H4 (cell line): ENCODE measurements around the gene HOXB3. TPM values are rescaled to one million over a fixed set of nuclear protein-coding genes. Genes with fewer than 3 reads are reported as not detected.

Source experiments
- DNase-seq: peaks from one replicate; pipeline ENCODE4 v3.0.0-alpha.2; 2015; ENCODE audit warnings: low spot score
- total RNA-seq: library from RNA; depleted of rRNA; stranded (reverse); fragments of >200 nt; shearing (Covaris generic); gene quantifications from 2 replicates; pipeline ENCODE4 v1.2.3, GENCODE V29; 2014

Gene HOXB3
- total RNA-seq, 1 experiment from 2014 or later: 2.0 TPM

- DNase-seq: peak; percentile 34
These were observed 8.0 kb upstream of the HOXB3 start for GRCh38 chr17:48597778-48598631.

GRCh38 chr17:48597528-48597777 is 7.4 kb upstream of the HOXB3 start:
- no peak for DNase-seq

- no peak for DNase-seq
These were observed 6.9 kb upstream of the HOXB3 start for GRCh38 chr17:48596735-48597527.

- no peak for DNase-seq
These were observed 6.1 kb upstream of the HOXB3 start for GRCh38 chr17:48596000-48596734.

GRCh38 chr17:48595278-48595999 is 5.4 kb upstream of the HOXB3 start:
- no peak for DNase-seq

- DNase-seq: no peak
These were observed 4.7 kb upstream of the HOXB3 start for GRCh38 chr17:48594538-48595277.

- DNase-seq: peak; percentile 65
These were observed 3.9 kb upstream of the HOXB3 start for GRCh38 chr17:48593840-48594537.

- DNase-seq: no peak
These were observed 3.2 kb upstream of the HOXB3 start, which contains the start of gene HOXB5 for GRCh38 chr17:48593126-48593829. HOXB5 (minus strand) TSS chr17:48593779; CDS start chr17:48593682, 97 bp downstream.

GRCh38 chr17:48592577-48592976 is 2.5 kb upstream of the HOXB3 start:
- no peak for DNase-seq

- DNase-seq: no peak
These were observed 2.0 kb upstream of the HOXB3 start for GRCh38 chr17:48592057-48592514.

- DNase-seq: no peak
These were observed 1.4 kb upstream of the HOXB3 start for GRCh38 chr17:48591255-48592056.

GRCh38 chr17:48590607-48591161 is 643 bp upstream of the HOXB3 start:
- DNase-seq: no peak

- DNase-seq: no peak
These were observed 796 bp downstream of the HOXB3 start for GRCh38 chr17:48589060-48589830.

- DNase-seq: no peak
These were observed 1.5 kb downstream of the HOXB3 start for GRCh38 chr17:48588528-48588927.

GRCh38 chr17:48588074-48588415 is 2.0 kb downstream of the HOXB3 start:
- no peak for DNase-seq

GRCh38 chr17:48587276-48588073 is 2.6 kb downstream of the HOXB3 start:
- DNase-seq: peak; percentile 83
